Measurements from ENCODE around the gene DHRSX.
"Not testable (repeated sequence)": the region's sequence is repeated elsewhere in the genome, so short reads cannot be mapped to it uniquely, and the experiment has no call there.

DHRSX gene

GRCh38 chrX:2384486-2384885 lies 116.3 kb downstream of the DHRSX start:
- no peak for FAIRE-seq
- TF ChIP-seq CTCF (IDR thresholded peaks at IDR 0.05; ENCODE audit: insufficient read depth, missing control alignments), result no peak
- DNase-seq (ENCODE audit: insufficient read length, low spot score), result no peak

GRCh38 chrX:2383735-2384134 lies 117.0 kb downstream of the DHRSX start:
- no peak for TF ChIP-seq CTCF (IDR thresholded peaks at IDR 0.05; ENCODE audit: insufficient read depth, missing control alignments)
- FAIRE-seq (no peak), DNase-seq (ENCODE audit: insufficient read length, low spot score) (no peak)

GRCh38 chrX:2383144-2383543 lies 117.6 kb downstream of the DHRSX start:
- DNase-seq (ENCODE audit: insufficient read length, low spot score) (no peak), FAIRE-seq (no peak)
- no peak for TF ChIP-seq CTCF (IDR thresholded peaks at IDR 0.05; ENCODE audit: insufficient read depth, missing control alignments)

DNA sequence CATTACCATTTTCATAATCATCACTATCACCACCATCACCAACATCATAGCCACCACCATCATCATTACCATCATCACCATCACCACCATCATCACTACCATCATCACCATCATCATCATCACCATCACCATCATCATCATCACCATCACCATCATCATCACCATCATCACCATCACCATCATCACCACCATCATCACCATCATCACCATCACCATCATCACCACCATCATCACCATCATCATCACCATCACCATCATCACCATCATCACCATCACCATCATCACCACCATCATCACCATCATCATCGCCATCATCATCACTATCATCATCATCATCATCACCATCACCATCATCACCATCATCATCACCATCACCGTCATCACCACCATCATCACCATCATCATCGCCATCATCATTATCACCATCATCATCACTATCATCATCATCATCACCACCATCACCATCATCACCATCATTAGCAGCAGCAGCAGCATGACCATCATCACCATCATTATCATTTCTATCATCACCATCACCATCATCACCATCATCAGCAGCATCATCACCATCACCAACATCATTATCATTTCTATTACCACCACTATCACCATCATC lies 118.2 kb downstream of the DHRSX start:
- not testable (repeated sequence) for FAIRE-seq; DNase-seq (ENCODE audit: insufficient read length, low spot score)

DNA sequence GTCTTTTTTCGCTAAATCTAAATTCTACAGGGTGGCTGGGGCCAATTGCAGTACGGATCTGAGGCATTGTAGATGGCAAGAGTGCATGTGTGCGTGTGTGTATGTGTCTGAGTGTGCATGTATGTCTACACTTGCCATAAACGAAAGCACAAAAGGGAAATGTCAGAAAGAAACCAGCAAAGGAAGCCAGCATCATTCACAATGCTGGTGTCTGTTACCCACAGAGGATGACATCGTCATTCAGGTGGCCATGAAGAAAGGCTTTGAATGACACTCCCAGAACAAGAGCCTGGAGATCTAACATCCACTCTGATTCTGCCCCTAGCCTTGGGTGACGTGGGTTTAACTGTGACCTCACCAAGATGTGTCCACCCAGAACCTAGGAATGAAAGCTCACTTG lies 124.6 kb downstream of the DHRSX start:
- FAIRE-seq (no peak), DNase-seq (ENCODE audit: insufficient read length, low spot score) (no peak)
- no peak for TF ChIP-seq CTCF (IDR thresholded peaks at IDR 0.05; ENCODE audit: insufficient read depth, missing control alignments)

- DNase-seq (ENCODE audit: insufficient read length, low spot score), result no peak
- no peak for TF ChIP-seq CTCF (IDR thresholded peaks at IDR 0.05; ENCODE audit: insufficient read depth, missing control alignments)
- FAIRE-seq, result no peak
Observed at GRCh38 chrX:2374086-2374485, 126.7 kb downstream of the DHRSX start.

- no peak for TF ChIP-seq CTCF (IDR thresholded peaks at IDR 0.05; ENCODE audit: insufficient read depth, missing control alignments)
- FAIRE-seq (no peak), DNase-seq (ENCODE audit: insufficient read length, low spot score) (no peak)
Observed at GRCh38 chrX:2373615-2374014, 127.2 kb downstream of the DHRSX start.
